Type B pancreatic cell (in vitro differentiated cells): ENCODE data around the gene SOBP. TPM values are rescaled to one million over a fixed set of nuclear protein-coding genes. Genes with fewer than 3 reads are reported as not detected.

Source experiments
- DNase-seq: peaks from one replicate; pipeline ENCODE4 v3.0.0; 2021; ENCODE audit warnings: mixed read lengths; ENCODE audit not compliant: unreplicated experiment; ENCODE audit errors: extremely low spot score
- H3K27ac Mint-ChIP-seq: 2 replicates; pipeline ENCODE4 v1.8.0; 2021; ENCODE audit warnings: mild to moderate bottlenecking, mixed read lengths
- H3K27me3 Mint-ChIP-seq: 2 replicates; pipeline ENCODE4 v1.8.0; 2021; ENCODE audit warnings: mixed read lengths
- H3K36me3 Mint-ChIP-seq: 2 replicates; pipeline ENCODE4 v1.8.0; 2021; ENCODE audit warnings: mixed read lengths
- H3K4me1 Mint-ChIP-seq: one replicate; pipeline ENCODE4 v1.8.0; 2021; ENCODE audit warnings: mixed read lengths; ENCODE audit not compliant: unreplicated experiment
- H3K4me3 Mint-ChIP-seq: 2 replicates; pipeline ENCODE4 v1.8.0; 2021; ENCODE audit warnings: mild to moderate bottlenecking, mixed read lengths
- H3K9me3 Mint-ChIP-seq: 2 replicates; pipeline ENCODE4 v1.8.0; 2021; ENCODE audit warnings: mixed read lengths
- total RNA-seq: library from RNA; stranded (reverse); gene quantifications from 2 replicates; pipeline ENCODE4 v1.2.1, GENCODE V29; 2021; ENCODE audit warnings: low replicate concordance
- TF ChIP-seq, protein P1 (sequence below): fragments of 200-600 bp; sonication (generic); conservative IDR thresholded peaks from 2 replicates; pipeline ENCODE4 v1.5.0; 2021; ENCODE audit warnings: antibody characterized with exemption, mild to moderate bottlenecking

The SOBP gene
- total RNA-seq, 1 donor from 2014 or later, result 19.4 TPM

DNA sequence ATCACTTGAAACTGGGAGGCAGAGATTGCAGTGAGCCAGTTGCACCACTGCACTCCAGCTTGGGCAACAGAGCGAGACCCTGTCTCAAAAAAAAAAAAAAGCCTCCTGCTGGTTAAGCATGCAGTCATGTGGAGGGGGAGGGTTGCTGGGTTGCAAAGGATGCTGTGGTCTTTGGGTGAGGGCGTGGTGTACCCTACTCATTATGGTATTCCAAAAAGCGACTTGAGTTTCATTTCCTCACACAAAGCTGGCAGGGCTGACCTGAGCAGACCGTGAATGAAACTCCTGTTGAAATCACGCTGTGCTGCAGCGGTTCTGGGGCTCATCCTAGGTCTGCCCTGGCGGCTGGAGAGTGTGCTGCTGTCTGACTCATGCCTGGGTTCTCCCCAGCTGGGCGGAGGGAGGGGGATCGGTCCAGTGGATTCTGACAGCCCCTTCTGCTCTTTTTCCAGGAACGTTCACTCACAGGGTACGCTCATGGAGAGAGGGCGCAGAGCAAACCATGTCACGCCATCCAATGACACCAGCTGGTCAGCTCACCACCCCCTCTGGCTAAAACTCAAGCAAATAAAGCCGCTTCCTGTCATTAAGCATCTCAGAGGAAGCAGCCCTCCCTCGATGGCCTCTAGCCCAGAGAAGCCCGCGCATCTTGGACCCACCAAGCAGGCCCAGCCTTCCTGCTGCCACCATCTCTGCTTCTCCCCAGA, 168.0 kb downstream of the SOBP start:
- Mint-ChIP-seq H3K4me1 (peaks cover 64% of the 10 kb centered on the region), H3K36me3 (peaks cover 4% of the 10 kb centered on the region), H3K27ac (no peak overlapping the region), H3K27me3 (peaks cover 8% of the 10 kb centered on the region), H3K4me3 (no peak overlapping the region), H3K9me3 (no peaks in the 10 kb centered on the region)
- TF ChIP-seq, protein P1, sequence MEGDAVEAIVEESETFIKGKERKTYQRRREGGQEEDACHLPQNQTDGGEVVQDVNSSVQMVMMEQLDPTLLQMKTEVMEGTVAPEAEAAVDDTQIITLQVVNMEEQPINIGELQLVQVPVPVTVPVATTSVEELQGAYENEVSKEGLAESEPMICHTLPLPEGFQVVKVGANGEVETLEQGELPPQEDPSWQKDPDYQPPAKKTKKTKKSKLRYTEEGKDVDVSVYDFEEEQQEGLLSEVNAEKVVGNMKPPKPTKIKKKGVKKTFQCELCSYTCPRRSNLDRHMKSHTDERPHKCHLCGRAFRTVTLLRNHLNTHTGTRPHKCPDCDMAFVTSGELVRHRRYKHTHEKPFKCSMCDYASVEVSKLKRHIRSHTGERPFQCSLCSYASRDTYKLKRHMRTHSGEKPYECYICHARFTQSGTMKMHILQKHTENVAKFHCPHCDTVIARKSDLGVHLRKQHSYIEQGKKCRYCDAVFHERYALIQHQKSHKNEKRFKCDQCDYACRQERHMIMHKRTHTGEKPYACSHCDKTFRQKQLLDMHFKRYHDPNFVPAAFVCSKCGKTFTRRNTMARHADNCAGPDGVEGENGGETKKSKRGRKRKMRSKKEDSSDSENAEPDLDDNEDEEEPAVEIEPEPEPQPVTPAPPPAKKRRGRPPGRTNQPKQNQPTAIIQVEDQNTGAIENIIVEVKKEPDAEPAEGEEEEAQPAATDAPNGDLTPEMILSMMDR, result peak; percentile 54
- no peak for DNase-seq

DNA sequence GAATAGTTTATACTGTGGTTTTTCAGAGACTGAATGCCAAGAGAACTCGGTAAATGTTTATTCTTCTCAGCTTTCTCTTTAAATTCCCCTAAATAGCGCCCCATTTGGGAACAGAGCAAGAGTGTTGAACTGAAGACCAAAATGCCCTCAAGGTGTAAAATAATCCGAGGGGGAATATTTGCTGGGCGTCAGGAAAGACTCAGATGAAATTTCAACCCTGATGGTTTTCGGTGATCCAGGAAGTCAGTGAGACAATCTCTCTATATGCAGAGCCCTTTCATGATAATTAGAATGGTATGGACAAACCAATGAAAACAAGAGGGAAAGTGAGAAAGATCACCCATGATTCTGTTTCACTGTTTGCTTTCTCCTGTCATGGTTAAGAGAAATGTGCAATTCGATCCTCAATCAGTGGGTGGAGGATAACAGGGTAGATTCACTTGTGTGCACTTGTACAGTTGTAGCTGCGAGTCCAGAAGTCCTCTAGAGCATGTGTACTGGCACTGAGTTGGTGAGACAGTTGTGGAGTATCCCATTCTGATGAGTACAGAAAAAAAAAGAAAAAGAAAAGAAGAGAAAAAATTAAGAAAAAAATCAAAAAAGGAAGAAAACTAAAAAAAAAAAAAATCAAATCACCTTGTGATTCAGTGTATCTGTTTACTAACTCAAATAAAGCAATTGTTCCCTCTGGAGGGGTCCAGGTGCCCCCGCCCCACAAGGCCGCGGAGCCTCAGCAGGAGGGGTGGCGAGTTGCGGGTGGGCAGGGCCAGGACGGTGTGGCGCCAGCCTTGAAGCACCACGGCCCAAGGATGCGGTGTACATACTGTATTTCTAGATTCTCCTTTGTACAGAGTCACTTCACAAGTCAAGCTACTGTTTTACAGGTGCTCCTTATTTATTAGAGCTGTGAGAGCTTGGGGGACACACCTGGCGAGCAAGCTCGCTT, 169.3 kb downstream of the SOBP start:
- Mint-ChIP-seq H3K9me3 (no peaks in the 10 kb centered on the region), H3K27ac (no peak overlapping the region), H3K4me3 (peak overlapping the region; percentile 35), H3K4me1 (peaks cover 68% of the 10 kb centered on the region), H3K36me3 (peaks cover 4% of the 10 kb centered on the region), H3K27me3 (peaks cover 7% of the 10 kb centered on the region)
- DNase-seq, result no peak
- TF ChIP-seq, protein P1, result no peak

DNA sequence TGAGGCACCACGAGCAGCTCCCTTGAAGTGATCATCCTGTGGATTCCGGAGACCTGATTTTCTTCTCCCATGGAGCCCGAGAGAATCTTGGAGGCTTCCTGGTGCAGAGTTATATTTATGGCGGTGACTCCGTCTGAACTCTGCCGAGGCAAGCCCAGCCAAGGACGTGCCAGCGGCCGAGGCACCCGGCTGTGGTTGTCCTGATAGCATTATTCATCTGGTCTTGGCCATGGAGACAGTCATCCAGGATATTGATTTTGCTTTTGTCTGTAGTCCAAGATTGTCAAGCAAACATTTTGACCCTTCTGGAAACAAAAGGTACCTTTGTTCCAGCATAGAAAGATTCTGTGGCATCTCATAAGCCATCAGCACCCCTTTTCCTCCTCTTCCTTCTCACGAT, 170.9 kb downstream of the SOBP start:
- no peak for DNase-seq
- H3K27me3 Mint-ChIP-seq, result peaks cover 2% of the 10 kb centered on the region
- no peak overlapping the region for H3K27ac Mint-ChIP-seq
- no peaks in the 10 kb centered on the region for H3K36me3 Mint-ChIP-seq
- H3K4me3 Mint-ChIP-seq, result no peak overlapping the region
- TF ChIP-seq, protein P1, result no peak
- H3K9me3 Mint-ChIP-seq, result no peaks in the 10 kb centered on the region
- peaks cover 72% of the 10 kb centered on the region for H3K4me1 Mint-ChIP-seq

DNA sequence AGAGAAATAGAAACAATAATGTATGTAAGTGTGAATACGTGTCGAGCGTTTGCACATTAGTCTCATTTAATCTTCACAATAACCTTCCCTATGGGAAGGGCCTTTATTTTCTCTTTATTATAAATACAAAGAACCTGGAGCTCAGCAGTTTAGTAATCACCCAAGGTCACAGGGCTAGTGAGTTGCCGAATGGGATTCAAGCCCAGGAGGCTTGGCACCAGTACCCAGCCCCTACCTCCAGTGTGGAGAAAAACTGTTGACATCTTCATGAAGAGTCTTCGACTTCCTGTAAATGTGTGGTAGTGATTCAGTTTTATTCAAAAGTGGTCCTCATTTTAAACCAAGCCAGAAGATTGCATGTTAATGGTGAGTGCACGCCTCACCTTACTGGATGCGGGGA, 171.4 kb downstream of the SOBP start:
- no peak for DNase-seq
- H3K9me3 Mint-ChIP-seq, result no peaks in the 10 kb centered on the region
- H3K27ac Mint-ChIP-seq, result no peak overlapping the region
- peaks cover 2% of the 10 kb centered on the region for H3K27me3 Mint-ChIP-seq
- H3K4me3 Mint-ChIP-seq, result no peak overlapping the region
- TF ChIP-seq, protein P1, result no peak
- H3K36me3 Mint-ChIP-seq, result no peaks in the 10 kb centered on the region
- peaks cover 76% of the 10 kb centered on the region for H3K4me1 Mint-ChIP-seq

DNA sequence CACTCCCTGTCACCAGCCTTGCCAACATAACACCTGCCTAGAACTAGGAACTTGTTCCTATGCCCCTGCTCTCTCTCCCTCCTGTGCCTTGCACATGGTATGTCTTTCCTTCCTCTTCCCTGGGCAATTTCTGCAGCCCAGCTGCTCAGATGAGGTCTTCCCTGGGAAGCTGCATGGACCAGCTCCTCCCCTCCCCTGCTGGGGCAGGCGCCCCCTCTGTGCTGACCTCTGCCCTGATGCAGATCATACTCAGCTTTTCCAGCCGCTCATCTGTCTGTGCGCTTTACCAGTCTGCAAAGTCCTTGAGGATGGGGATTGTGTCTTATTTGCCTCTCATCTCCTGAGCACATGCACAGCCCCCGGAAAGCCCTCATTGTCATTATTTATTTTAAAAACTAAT, 172.4 kb downstream of the SOBP start:
- DNase-seq, result no peak
- Mint-ChIP-seq H3K4me3 (peak overlapping the region; percentile 26), H3K36me3 (no peaks in the 10 kb centered on the region), H3K9me3 (no peaks in the 10 kb centered on the region), H3K27ac (no peak overlapping the region), H3K27me3 (peaks cover 2% of the 10 kb centered on the region), H3K4me1 (peaks cover 82% of the 10 kb centered on the region)
- TF ChIP-seq, protein P1, result no peak
